COLO668 (cell line): ENCODE measurements around the gene MT1M.
"Not testable (repeated sequence)": the region's sequence is repeated elsewhere in the genome, so short reads cannot be mapped to it uniquely, and the experiment has no call there.

ENCODE experiments used
- DNase-seq: peaks from one replicate; lab custom pipeline; 2025; ENCODE audit not compliant: unreplicated experiment; lab: John Stamatoyannopoulos, UW

Gene MT1M

DNA sequence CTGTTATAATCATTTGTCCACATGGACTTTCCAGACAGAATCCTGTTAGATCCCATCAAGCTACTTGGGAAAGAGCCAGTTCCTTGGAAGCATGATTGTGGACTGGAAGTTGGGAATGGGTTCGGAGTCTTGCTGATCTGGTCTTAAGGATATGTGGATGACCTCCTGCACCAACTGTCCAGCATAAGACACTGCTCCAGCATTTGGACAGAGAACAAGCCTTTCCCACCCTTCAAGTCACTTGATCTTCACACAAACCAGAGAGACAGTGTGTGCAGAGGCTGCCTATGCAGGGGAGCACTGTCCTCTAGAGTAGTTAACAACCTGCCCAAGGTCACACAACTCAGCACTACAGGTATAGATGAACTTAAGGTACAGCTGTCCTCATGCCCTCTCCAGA lies 13.4 kb downstream of the MT1M start:
- no peak for DNase-seq

DNA sequence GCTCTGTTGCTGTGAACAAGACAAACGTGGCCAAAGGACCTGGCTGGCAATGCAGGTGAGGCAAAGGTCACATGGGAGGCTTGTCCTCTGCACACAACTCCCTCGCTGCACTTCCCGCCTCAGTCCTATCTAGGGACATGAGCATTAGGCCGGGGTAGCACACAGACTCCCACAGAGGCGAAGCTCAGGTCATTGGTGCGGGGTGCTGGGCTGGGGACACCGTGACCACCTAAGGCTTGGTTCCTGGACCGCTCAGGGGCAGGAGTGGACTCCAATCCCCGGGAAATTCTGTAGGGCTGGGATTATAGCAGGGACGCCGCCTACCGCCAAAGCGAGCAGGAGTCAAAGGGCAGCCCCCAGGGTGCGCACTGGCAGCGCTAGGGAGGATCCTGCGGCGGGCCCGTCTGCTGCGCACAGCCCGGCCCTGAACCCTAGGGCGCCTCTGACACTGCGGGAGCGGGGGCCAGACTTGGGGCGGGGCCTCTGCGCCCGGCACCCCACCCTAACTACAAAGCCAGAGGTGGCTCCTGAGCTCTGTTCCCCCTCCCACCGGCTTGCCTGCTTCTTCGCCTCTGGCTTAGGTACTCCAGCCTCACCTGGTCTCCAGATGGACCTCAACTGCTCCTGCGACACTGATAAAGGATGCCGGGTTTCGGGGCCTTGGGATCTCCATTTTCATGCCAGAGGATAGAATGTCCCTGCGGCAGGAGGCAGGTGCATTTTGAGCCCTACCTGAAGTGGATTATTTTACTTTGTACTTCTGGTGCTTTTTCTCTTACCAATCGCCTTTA lies 15.4 kb downstream of the MT1M start:
- DNase-seq: no peak

DNA sequence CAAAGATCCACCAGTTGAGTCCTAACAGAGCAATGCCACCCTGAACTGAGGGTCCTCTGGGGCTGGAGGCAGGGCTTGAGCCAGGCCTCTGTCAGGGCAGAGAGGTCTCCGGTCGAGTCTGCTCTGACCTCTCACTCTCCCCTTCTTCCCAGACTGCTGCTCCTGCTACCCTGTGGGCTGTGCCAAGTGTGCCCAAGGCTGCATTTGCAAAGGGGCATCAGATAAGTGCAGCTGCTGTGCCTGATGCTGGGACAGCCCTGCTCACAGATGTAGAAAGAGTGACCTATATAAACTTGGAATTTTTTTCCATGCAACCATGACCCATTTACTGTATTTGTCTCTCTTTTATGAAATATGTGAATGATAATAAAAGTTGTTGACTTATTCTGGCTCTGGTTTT lies 16.8 kb downstream of the MT1M start:
- no peak for DNase-seq

DNA sequence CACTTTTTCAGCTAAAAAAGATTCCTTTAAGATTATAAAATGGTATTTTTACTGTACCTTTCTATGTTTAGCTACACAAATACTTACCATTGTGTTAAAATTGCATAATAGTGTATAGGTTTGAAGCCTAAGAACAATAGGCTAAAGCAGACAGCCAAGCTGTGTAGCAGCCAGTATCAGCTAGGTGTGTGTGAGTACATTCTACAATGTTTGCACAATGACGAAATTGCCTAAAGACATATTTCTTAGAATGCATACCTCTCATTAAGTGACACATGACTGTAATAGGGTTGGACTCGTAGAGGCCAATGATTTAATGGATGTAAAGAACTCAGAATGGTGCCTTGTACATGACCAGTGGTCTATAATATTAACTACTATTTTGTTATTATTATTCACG lies 17.4 kb downstream of the MT1M start:
- DNase-seq: no peak

DNA sequence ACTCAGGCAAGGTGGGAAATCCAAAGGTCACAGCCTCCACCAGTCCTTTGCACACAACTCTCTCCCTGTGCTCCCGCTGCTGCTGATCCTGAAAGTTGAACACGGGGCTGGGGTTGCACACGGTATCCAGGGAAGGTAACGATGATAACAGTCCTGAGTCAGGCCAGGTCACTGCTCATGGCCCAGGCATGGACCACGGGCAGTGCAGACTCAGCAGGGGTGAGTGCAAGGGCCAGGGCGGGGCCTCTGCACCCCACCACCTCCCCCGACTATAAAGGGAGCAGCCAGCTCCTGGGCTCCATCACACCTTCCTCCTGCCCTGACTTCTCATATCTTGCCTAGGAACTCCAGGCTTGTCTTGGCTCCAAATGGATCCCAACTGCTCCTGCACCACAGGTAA lies 19.1 kb downstream of the MT1M start, which contains the start of gene MT1B:
TSS of gene MT1B (plus strand) at position 301 of the 400 bp plus-strand sequence. CDS start at position 369, 68 bp downstream.
- DNase-seq: no peak

DNA sequence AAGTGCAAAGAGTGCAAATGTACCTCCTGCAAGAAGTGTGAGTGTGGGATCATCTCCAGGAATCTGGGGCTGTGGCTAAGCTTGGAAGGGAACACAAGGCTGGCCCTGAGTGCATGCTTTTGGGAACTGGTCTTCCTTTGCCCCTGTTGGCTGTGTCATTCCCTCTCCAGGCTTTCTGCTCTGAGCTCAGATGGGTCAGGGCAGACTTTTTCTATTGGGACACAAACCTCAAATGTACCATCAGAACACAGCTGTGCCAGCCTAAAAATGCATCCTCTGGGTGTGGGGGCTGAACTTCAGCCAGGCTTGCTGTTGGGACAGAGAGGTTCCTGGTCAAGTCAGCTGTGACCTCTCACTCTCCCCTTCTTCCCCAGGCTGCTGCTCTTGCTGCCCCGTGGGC lies 20.1 kb downstream of the MT1M start:
- no peak for DNase-seq

DNA sequence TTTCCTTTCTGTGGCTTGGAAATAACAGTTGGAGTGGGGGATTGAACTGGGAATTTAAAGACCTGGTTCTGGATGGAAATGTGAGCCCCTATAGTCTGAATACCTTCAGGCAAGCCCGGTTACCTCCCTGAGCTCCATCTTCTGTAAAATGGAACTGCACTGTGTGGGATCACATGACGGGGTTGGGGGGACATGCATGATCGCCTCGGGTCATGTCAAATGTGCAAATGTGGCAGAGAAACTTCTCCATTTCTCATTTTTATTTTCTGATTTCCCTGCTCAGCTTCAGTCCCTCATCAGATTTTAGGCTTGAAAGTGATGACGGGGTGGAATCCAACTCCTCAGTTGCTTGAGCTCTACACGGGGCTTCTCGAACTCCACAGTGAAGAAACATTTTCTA lies 20.8 kb downstream of the MT1M start:
- no peak for DNase-seq

DNA sequence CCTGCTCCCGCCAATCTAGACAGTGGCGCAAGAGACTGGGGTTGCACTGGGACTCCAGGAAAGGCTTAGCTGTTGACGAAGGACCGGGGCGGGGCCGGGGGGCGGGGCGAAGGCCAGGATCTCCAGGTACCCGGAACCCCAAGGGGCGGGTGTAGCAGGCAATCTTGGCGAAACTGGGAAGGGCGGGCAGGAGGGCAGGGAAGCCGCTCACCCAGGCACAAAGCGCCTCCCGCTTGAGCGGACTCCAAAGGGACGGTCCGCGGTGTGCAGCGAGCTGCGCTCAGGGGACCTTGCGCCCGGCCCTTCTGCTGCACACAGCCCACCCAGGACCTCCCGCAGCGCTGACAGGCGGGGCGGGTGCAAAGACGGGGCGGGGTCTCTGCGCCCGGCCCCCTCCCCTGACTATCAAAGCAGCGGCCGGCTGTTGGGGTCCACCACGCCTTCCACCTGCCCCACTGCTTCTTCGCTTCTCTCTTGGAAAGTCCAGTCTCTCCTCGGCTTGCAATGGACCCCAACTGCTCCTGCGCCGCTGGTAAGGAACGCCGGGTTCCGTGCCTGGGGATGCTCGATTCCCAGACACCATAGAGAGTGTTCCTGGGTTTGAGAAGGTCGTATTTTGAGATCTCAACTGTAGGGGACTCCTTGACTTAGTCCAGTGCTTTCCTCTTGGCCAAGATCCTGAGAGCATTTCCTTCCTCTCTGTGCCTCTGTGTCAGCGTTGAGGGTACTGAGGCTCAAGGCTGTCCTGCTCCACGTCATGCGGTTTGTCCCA lies 25.3 kb downstream of the MT1M start, which contains the start of gene MT1F:
TSS of gene MT1F (plus strand) at position 405 of the 772 bp plus-strand sequence. CDS start at position 505, 100 bp downstream.
- peak; percentile 15 for DNase-seq

DNA sequence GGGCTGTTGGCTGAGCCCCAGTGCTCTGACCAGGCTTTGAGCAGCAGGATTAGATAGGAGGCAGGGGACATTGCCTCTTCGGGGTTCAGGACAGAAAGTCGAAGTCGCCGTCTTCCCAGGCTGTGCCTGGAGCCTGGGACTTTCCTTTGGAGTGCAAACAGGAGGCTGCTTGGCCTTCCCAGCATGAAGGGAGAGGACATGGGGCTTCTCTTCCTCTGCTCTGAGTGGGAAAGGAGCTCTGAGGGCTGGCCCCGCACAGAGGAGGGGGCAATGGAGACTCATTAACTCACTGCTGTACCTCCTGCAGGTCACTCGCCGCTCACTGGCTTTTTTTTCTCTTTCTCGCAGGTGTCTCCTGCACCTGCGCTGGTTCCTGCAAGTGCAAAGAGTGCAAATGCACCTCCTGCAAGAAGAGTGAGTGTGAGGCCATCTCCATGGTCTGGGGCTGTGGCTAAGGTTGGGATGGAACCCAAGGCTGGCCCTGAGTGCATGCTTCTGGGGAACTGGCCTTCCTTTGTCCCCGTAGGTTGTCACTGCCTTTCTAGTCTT lies 25.9 kb downstream of the MT1M start:
- DNase-seq: no peak

DNA sequence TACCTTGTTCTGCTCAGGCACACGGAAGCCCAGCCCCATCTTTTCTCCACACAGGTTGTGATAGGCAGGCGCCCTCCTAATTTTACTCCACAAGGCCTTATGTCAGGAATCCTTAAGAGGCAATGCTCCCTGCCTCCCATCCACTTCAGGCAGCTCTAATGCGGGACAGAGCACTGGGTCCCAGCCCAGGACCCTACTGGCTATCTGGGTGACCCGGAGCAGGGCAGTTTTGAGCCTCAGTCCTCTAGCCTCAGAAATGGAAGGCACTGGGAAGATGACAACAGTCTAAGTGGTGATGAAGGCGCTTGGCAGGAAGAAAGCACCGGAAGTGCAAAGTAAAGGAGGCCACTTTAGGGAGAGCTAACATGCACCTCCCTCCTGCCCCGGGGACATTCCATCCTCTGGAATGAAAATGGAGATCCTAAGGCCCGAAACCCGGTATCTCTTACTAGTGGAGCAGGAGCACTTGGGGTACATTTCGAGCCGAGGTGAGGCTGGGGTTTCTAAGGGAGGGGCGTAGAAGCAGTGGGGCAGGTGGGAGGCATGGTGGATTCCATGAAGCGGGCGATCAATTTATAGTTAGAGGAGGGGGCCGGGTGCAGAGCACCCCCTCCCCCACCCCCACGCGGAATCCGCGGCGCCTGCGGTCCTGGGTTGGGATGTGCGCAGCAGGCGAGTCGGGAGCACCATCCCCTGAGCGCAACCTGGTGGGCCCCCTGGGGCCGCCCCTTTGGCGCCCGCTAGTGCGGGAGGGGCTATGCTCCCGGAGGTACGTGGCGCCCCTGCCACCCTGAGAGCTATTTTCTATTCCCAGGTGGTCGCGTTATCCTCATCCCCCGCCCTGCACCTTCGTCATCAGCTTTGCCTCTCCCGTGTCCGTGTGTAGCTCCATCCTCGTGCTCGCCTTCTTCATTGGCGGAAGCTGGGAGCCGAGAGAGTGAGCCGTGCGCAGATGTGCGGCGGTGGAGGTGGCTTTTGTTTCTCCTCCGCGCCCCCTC lies 30.2 kb downstream of the MT1M start:
- DNase-seq: no peak

DNA sequence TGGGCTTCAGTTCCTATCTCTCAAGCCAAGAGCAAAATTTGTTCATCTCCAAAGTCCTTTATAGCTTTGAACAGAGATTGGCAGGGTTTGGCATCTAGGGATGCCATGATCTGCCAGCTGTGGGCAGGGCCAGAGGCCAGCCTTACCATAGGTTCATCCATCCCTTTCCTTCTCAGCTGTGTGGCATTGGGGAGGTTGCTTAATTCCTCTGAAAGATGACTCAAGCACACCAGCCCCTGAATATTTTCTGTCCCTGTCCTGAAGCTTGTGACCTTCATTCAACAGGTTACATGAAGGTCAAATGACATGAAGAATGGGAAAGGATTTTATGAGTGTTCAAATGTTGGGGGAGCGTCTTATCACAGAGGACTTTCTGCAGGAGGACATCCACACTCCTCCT lies 32.0 kb downstream of the MT1M start:
- DNase-seq: no peak

DNA sequence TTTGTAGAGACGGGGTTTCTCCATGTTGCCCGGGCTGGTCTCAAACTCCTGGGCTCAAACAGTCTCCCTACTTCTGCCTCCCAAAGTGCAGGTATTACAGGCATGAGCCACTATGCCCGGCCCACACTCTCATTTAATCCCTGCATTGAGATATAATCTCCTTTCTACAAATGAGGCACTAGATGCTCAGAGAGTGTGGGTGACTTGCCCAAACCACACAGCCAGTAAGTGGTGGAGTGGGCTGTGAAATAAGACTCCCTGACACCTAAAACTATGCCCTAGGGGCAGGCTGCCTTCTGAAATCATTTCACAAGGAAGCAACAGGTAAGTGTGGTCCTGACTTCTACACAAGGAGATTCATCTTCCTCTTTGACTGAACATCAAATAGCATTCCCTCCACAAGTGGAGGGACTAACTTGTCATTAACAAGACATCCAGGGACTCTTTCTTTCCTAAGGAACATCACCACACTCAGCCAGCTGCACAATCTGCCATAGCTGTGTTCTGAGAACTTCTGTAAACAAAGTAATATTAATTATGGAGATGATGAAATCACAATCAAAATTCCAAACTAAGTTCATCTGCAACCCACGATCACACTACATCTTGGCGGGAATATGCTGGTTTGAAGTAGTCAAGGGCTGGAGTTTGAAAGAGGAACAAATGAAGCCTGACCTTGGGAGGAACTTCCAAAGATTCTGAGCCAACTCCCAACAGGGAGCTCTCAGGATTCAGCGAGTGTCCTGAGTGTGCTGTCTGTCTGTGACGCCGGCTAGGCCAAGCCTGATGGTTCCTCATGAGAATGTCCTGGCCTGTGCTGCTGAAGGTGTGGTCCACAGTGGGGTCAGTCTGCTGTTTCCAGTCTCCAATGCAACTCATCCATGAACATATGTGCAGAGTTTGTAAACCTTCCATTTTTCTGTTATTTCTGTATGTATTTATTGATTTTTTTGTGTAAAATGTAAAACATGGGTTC lies 33.1 kb downstream of the MT1M start:
- DNase-seq: not testable (repeated sequence)

DNA sequence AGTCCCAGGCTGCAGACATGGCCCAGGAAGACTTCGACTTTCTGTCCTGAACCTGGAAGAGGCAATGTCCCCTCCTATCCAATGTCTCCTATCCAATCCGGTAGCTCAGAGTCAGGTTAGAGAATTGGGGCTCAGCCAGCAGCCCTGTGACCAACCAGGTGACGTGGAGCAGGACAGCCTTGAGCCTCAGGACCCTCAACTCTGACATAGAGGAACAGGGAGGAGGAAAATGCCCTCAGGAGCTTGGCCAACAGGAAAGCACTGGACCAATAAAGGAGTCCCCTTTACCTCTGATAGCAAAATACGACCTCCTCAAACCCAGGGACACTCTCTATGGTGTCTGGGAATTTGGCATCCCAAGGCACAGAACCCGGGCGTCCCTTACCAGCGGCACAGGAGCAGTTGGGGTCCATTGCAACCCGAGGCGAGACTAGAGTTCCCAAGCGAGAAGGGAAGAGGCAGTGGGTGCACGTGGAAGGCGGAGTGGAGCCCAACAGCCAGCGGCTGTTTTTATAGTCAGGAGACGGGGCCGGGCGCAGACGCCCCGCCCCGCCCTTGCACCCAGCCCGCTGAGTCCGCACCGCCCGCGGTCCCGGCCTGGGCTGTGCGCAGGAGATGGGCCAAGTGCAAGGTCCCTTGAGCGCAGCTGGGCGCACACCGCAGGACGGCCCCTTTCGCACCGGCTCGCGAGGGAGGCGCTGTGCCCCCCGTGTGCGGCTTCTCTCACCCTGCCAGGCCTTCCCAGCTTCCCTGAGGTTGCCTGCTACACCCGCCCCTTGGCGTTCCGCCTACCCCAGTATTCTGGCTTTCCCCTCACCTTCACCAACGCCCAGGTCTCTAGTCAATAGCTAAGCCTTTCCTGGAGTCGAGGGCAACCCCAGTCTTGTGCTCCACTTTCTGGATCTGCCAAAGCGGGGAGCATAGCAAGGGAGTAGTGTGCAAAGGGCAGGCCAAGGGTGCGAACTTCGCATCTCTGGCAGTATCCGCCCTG lies 35.4 kb downstream of the MT1M start, which contains the start of gene MT1G:
TSS of gene MT1G (minus strand) at position 485 of the 991 bp plus-strand sequence. CDS start at position 413, 72 bp downstream.
- DNase-seq: no peak

DNA sequence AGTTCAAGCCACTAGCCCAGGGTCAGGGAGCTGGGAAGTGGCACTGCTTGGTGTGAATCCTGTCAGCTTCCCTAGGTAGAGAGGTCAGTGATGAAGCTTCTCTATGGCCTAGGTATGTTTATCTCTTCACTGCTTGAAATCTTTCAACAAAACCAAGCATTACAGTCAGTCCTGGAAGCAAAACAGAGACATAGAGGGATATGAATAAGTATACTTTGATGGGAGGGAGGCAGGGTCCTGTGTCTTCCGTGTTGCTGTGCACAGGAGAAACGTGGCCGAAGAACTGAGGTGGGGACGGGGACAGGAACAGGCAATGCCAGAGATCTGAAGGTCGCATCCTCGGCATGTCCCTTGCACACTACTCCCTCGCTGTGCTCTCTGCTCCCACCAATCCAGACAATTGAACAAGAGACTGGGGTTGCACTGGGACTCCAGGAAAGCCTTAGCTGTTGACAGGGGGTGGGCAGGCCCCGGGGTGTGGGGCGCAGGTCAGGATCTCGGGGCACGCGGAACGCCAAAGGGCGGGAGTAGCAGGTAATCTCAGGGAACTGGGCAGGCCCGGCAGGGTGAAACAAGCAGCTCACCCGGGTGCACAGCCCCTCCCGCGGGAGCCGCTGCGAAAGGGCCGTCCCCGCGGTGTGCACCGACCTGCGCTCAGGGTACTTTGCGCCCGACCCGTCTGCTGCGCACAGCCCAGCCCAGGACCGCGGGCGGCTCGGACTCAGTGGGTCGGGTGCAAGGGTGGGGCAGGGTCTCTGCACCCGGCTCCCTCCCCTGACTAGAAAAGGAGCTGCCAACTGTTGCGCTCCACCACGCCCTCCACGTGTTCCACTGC lies 36.8 kb downstream of the MT1M start, which contains the start of gene MT1H:
TSS of gene MT1H (plus strand) at position 810 of the 835 bp plus-strand sequence. CDS start 71 bp downstream, outside the sequence.
- no peak for DNase-seq

DNA sequence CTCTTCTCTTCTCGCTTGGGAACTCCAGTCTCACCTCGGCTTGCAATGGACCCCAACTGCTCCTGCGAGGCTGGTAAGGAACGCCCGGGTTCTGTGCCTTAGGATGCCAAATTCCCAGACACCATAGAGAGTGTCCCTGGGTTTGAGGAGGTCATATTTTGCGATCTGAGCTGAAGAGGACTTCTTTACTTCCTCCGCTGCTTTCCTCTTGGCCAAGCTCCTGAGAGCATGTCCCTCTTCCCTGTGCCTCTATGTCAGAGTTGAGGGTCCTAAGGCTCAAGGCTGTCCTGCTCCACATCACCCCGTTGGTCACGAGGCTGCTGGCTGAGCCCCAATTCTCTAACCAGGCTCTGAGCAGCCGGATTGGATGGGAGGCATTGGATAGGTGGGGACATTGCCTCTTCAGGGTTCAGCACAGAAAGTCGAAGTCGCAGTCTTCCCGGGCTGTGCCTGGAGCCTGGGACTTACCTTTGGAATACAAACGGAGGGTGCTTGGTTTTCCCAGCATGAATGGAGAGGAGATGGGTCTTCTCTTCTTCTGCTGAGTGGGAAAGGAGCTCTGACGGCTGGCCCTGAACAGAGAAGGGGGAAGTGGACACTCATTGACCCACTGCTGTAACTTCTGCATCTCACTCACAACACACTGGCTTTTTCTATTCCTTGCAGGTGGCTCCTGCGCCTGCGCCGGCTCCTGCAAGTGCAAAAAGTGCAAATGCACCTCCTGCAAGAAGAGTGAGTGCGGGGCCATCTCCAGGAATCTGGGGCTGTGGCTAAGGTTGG lies 37.6 kb downstream of the MT1M start:
- DNase-seq: no peak

DNA sequence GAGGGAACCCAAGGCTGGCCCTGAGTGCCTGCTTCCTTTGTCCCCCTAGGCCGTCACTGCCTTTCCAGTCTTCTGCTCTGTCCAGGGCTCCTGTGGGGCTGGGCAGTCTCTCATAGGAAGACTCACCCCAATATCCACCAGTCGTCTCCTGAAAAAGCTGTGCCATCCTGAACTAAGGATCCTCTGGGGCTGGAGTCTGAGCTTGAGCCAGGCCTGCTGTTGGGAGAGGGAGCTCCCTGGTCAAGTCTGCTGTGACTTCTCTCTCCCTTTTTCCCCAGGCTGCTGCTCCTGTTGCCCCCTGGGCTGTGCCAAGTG lies 38.1 kb downstream of the MT1M start:
- DNase-seq: no peak
